HepG2 (cell line): ENCODE measurements around the gene OTUB2. TPM values are rescaled to one million over a fixed set of nuclear protein-coding genes. Genes with fewer than 3 reads are reported as not detected.

ENCODE experiments used
- ATAC-seq: fragments of 200-7000 bp; cut with Tn5 transposase; 3 replicates; pipeline ENCODE4 v1.9.1; 2020; ENCODE audit warnings: mild to moderate bottlenecking, moderate library complexity
- BruUV-seq: library from RNA; stranded (reverse); fragments of 400-500 nt; replicated peaks from 2 replicates; lab custom pipeline; 2021; lab: Mats Ljungman, UMichigan
- CTCF ChIA-PET: fragments of 300-600 bp; formaldehyde crosslinking; extraction: SDS; loops from one replicate; lab custom pipeline; 2021; ENCODE audit warnings: low total read pairs, inconsistent platforms, low intra/inter-chr PET ratio; lab: Yijun Ruan, JAX
- POLR2A ChIA-PET: fragments of 350-600 bp; sonication (Branson Sonifier 250); formaldehyde crosslinking; loops from one replicate; lab custom pipeline; 2020; ENCODE audit warnings: antibody characterized with exemption, inconsistent platforms; lab: Yijun Ruan, JAX
- DNase-seq: peaks from one replicate; pipeline ENCODE4 v3.0.0-alpha.2; 2015; ENCODE audit warnings: low spot score
- FAIRE-seq: peaks from 3 replicates; lab custom pipeline; 2011; peaks lifted over from hg19 to GRCh38; lab: Jason Lieb, UNC
- H2AFZ ChIP-seq: one replicate; pipeline ENCODE4 v1.6.1; 2011; ENCODE audit warnings: low read length, inconsistent platforms
- H3K27ac ChIP-seq: fragments of 300-600 bp; 3 replicates; pipeline ENCODE4 v1.8.0; 2011; ENCODE audit warnings: mixed run types, mild to moderate bottlenecking, mixed read lengths, low read length, inconsistent platforms; ENCODE audit not compliant: insufficient read depth; ENCODE audit errors: extremely low read length
- H3K27me3 ChIP-seq, 2 experiments: fragments of 200-600 bp in 1 of 2; 2 replicates in 1 of 2; 3 replicates in 1 of 2; pipeline versions ENCODE4 v1.6.0 to v1.8.0; 2011; ENCODE audit warnings: low read length in 2 of 2, mild to moderate bottlenecking in 2 of 2, moderate library complexity in 2 of 2, inconsistent platforms in 1 of 2; ENCODE audit not compliant: insufficient read depth in 2 of 2, control insufficient read depth in 1 of 2
- H3K36me3 ChIP-seq, 2 experiments: fragments of 200-600 bp in 1 of 2; replicated peaks in 1 of 2; 2 replicates in 1 of 2; 3 replicates in 1 of 2; pipeline versions ENCODE4 v1.5.1 to v1.8.0; 2011; ENCODE audit warnings: low read length in 2 of 2, inconsistent platforms in 1 of 2; ENCODE audit not compliant: insufficient read depth in 2 of 2, control insufficient read depth in 1 of 2
- H3K4me1 ChIP-seq: 2 replicates; pipeline ENCODE4 v1.5.1; 2012; ENCODE audit warnings: low read length, inconsistent platforms; ENCODE audit not compliant: insufficient read depth
- H3K4me2 ChIP-seq: 2 replicates; pipeline ENCODE4 v1.6.0; 2011; ENCODE audit warnings: low read depth, low read length, inconsistent platforms
- H3K4me3 ChIP-seq, 3 experiments: fragments of 200-600 bp in 1 of 3; sonication (generic), shearing (Covaris generic) in 1 of 3; replicated peaks in 1 of 3; 2 replicates each; pipeline ENCODE4 v1.5.1; 2011 to 2016; ENCODE audit warnings: low read length in 3 of 3, inconsistent platforms in 2 of 3, low read depth in 2 of 3, mild to moderate bottlenecking in 2 of 3, control low read depth in 1 of 3, mixed read lengths in 1 of 3; ENCODE audit not compliant: insufficient read depth in 1 of 3
- H3K79me2 ChIP-seq: one replicate; pipeline ENCODE4 v1.6.1; 2011; ENCODE audit warnings: low read length, inconsistent platforms; ENCODE audit not compliant: insufficient read depth
- H3K9ac ChIP-seq: 2 replicates; pipeline ENCODE4 v1.6.0; 2011; ENCODE audit warnings: mild to moderate bottlenecking, low read depth, low read length, inconsistent platforms; ENCODE audit not compliant: insufficient read depth
- H3K9me3 ChIP-seq: 2 replicates; pipeline ENCODE4 v1.5.1; 2012; ENCODE audit warnings: mild to moderate bottlenecking, low read length
- H4K20me1 ChIP-seq: 2 replicates; pipeline ENCODE4 v1.6.0; 2011; ENCODE audit warnings: inconsistent platforms, mild to moderate bottlenecking, low read length, moderate library complexity; ENCODE audit not compliant: insufficient read depth
- ATF6 ChIP-seq: sonication (generic); formaldehyde crosslinking; conservative IDR thresholded peaks from 2 replicates; pipeline ENCODE4 v1.4.0; 2020; ENCODE audit warnings: missing genetic modification reagents
- CSRNP1 ChIP-seq: sonication (generic); formaldehyde crosslinking; IDR thresholded peaks from 2 replicates; pipeline ENCODE4 v1.8.1; 2023; ENCODE audit warnings: mild to moderate bottlenecking, missing genetic modification reagents
- FOXC1 ChIP-seq: sonication (generic); formaldehyde crosslinking; IDR thresholded peaks from 2 replicates; pipeline ENCODE4 v1.8.0; 2022; ENCODE audit warnings: mild to moderate bottlenecking, missing genetic modification reagents, borderline replicate concordance
- FOXP1 ChIP-seq, 2 experiments: fragments of 450-650 bp in 1 of 2; IDR thresholded peaks; 2 replicates each; pipeline ENCODE4 v1.6.1; 2017 to 2018; ENCODE audit warnings: antibody characterized with exemption in 1 of 2
- KDM1A ChIP-seq: IDR thresholded peaks from 2 replicates; pipeline ENCODE4 v1.6.1; 2016; ENCODE audit warnings: missing compliant biosample characterization
- MAFK ChIP-seq, 2 experiments: IDR thresholded peaks in 1 of 2; conservative IDR thresholded peaks in 1 of 2; 2 replicates each; pipeline ENCODE4 v1.6.1; 2011; ENCODE audit warnings: improper control_type of control experiment in 2 of 2, low read length in 2 of 2
- ONECUT2 ChIP-seq: sonication (generic); formaldehyde crosslinking; IDR thresholded peaks from 2 replicates; pipeline ENCODE4 v1.4.0; 2020; ENCODE audit warnings: missing genetic modification reagents
- SIN3B ChIP-seq: fragments of 150-350 bp; IDR thresholded peaks from 2 replicates; pipeline ENCODE4 v1.6.1; 2014; ENCODE audit warnings: low read length
- SP140L ChIP-seq: sonication (generic); formaldehyde crosslinking; IDR thresholded peaks from 2 replicates; pipeline ENCODE4 v1.4.0; 2020; ENCODE audit warnings: missing genetic modification reagents, borderline replicate concordance
- SP5 ChIP-seq: IDR thresholded peaks from 2 replicates; pipeline ENCODE4 v1.6.1; 2016; ENCODE audit warnings: low read depth, borderline replicate concordance
- TEAD3 ChIP-seq: optimal IDR thresholded peaks from 2 replicates; pipeline ENCODE3; 2016; ENCODE audit warnings: borderline replicate concordance
- ZFP41 ChIP-seq: sonication (generic); formaldehyde crosslinking; IDR thresholded peaks from 2 replicates; pipeline ENCODE4 v1.4.0; 2020; ENCODE audit warnings: mild to moderate bottlenecking, missing genetic modification reagents, borderline replicate concordance
- ZFP90 ChIP-seq: sonication (generic); formaldehyde crosslinking; IDR thresholded peaks from 2 replicates; pipeline ENCODE4 v1.8.0; 2022; ENCODE audit warnings: missing genetic modification reagents, mild to moderate bottlenecking, inconsistent platforms, borderline replicate concordance
- ZNF451 ChIP-seq: sonication (generic); formaldehyde crosslinking; IDR thresholded peaks from 2 replicates; pipeline ENCODE4 v1.5.0; 2020; ENCODE audit warnings: mild to moderate bottlenecking, missing genetic modification reagents
- ZNF468 ChIP-seq: sonication (generic); formaldehyde crosslinking; IDR thresholded peaks from 2 replicates; pipeline ENCODE4 v1.8.0; 2022; ENCODE audit warnings: mild to moderate bottlenecking, moderate library complexity, missing genetic modification reagents
- ZNF770 ChIP-seq: sonication (generic); formaldehyde crosslinking; IDR thresholded peaks from 2 replicates; pipeline ENCODE4 v1.5.0; 2020; ENCODE audit warnings: mild to moderate bottlenecking, missing genetic modification reagents
- ZSCAN25 ChIP-seq: sonication (generic); formaldehyde crosslinking; IDR thresholded peaks from 2 replicates; pipeline ENCODE4 v1.8.0; 2022; ENCODE audit warnings: mild to moderate bottlenecking, missing genetic modification reagents
- WGBS: methylation state at CpG from one replicate; pipeline ENCODE4 v1.1.6; 2017; ENCODE audit warnings: low lambda C conversion rate; 5-methylcytosine and 5-hydroxymethylcytosine counted together
- in situ Hi-C: cut with HindIII; loops from 2 replicates; pipeline ENCODE4 v1.10.0; 2017; ENCODE audit warnings: low pct_unique_long_range_greater_than_20kb; ENCODE audit not compliant: extremely low pct_ligation_motif_present
- intact Hi-C: fragments of 100-400 bp; cut with micrococcal nuclease; formaldehyde crosslinking; loops from one replicate; pipeline ENCODE4 v1.10.0; 2022; ENCODE audit not compliant: unreplicated experiment
- polyA plus RNA-seq, 8 experiments: library from polyadenylated mRNA; depleted of rRNA in 3 of 8; stranded (reverse) in 7 of 8; unstranded in 1 of 8; fragments of >200 nt; fragmentation: Illumina TruSeq in 4 of 8; extraction: Trizol in 4 of 8; gene quantifications; 2 replicates each; pipeline versions ENCODE4 v1.2.1 to v1.2.3, GENCODE V29; 2011 to 2016; ENCODE audit warnings: low read depth in 4 of 8, missing spikeins in 1 of 8, mixed read lengths in 1 of 8; ENCODE audit not compliant: insufficient read depth in 1 of 8
- total RNA-seq, 5 experiments: library from RNA; depleted of rRNA; stranded (reverse); fragments of >200 nt; fragmentation: Illumina TruSeq; extraction: Trizol; gene quantifications; 2 replicates each; pipeline ENCODE4 v1.2.3, GENCODE V29; 2016; ENCODE audit warnings: low read depth in 1 of 5
- TF ChIP-seq, protein P1 (sequence below): sonication (generic); formaldehyde crosslinking; IDR thresholded peaks from 2 replicates; pipeline ENCODE4 v1.5.0; 2020; ENCODE audit warnings: mild to moderate bottlenecking, low read depth, missing genetic modification reagents, borderline replicate concordance

The OTUB2 gene
- total and polyA plus RNA-seq, 2 of the 13 experiments (the other 11 are each of a cell fraction or from before 2014, with no cell fraction given) = 2.2 to 2.4 TPM

GRCh38 chr14:94031883-94032279 lies 5.7 kb downstream of the OTUB2 start:
- no peak for ATAC-seq
- no peaks in the 10 kb centered on the region for H4K20me1 ChIP-seq

More at GRCh38 chr14:94031883-94032279, 5.7 kb downstream of the OTUB2 start:
- peaks cover 40% of the 10 kb centered on the region for H3K4me1 ChIP-seq
- H3K9ac ChIP-seq = no peak overlapping the region
- no peak overlapping the region for H3K4me2 ChIP-seq
- TF ChIP-seq CSRNP1 (CRISPR knock-in tag) (no peak), SIN3B (no peak), ONECUT2 (no peak), ZFP90 (CRISPR knock-in tag) (no peak), MAFK (conservative IDR thresholded peaks at IDR 0.05 in 1 of 2, IDR thresholded peaks at IDR 0.05 in 1 of 2; ENCODE audit: low read length in 2 of 2) (no peak), TEAD3 (CRISPR knock-in tag) (no peak), ATF6 (CRISPR knock-in tag) (no peak), ZSCAN25 (CRISPR knock-in tag) (no peak), FOXC1 (no peak), ZNF770 (CRISPR knock-in tag) (no peak), KDM1A (CRISPR knock-in tag) (no peak), SP5 (CRISPR knock-in tag) (no peak), ZFP41 (CRISPR knock-in tag) (no peak), SP140L (CRISPR knock-in tag) (no peak), ZNF468 (no peak), FOXP1 (IDR thresholded peaks at IDR 0.05) (no peak), FOXP1 (CRISPR knock-in tag; IDR thresholded peaks at IDR 0.05) (no peak), ZNF451 (CRISPR knock-in tag) (no peak)
- TF ChIP-seq, protein P1, sequence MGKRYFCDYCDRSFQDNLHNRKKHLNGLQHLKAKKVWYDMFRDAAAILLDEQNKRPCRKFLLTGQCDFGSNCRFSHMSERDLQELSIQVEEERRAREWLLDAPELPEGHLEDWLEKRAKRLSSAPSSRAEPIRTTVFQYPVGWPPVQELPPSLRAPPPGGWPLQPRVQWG = no peak
- BruUV-seq = no TSS peak
- WGBS = 92% methylated on average over 6 of the region's 7 CpGs
- peaks cover 2% of the 10 kb centered on the region for H3K79me2 ChIP-seq
- FAIRE-seq (no peak), DNase-seq (no peak)
- POLR2A ChIA-PET = no interaction called here
- no peaks in the 10 kb centered on the region for H3K27me3 ChIP-seq
- H2AFZ ChIP-seq = no peak overlapping the region
- intact Hi-C loops (no loop called here), in situ Hi-C loops (no loop called here)
- H3K36me3 ChIP-seq = 0 out of 5 replicates have a peak, but pooled peaks cover 0 to 3% of the 10 kb centered on the region in 2 experiments
- H3K4me3 ChIP-seq = no peak overlapping the region
- no peaks in the 10 kb centered on the region for H3K9me3 ChIP-seq
- CTCF ChIA-PET = no interaction called here
- H3K27ac ChIP-seq = no peak overlapping the region
